PC-3 (cell line): ENCODE measurements around the gene UBXN1.

Experiments used
- CTCF ChIP-seq: fragments of 300-600 bp; sonication (generic); conservative IDR thresholded peaks from 2 replicates; pipeline ENCODE4 v1.5.1; 2017; ENCODE audit warnings: antibody characterized with exemption, low read depth, mild to moderate bottlenecking, low read length
- EZH2 ChIP-seq: fragments of 300-600 bp; sonication (generic); IDR thresholded peaks from one replicate; pipeline ENCODE4 v1.6.1; 2017; ENCODE audit warnings: antibody characterized with exemption, mild to moderate bottlenecking, low read length; ENCODE audit not compliant: unreplicated experiment
- EZH2phosphoT487 ChIP-seq: fragments of 300-600 bp; sonication (generic); IDR thresholded peaks from 2 replicates; pipeline ENCODE4 v1.6.1; 2018; ENCODE audit warnings: mild to moderate bottlenecking, antibody characterized with exemption, low read length, borderline replicate concordance

GRCh38 chr11:62656796-62657429 is 22.0 kb downstream of the UBXN1 start:
- TF ChIP-seq CTCF (no peak), EZH2 (no peak), EZH2phosphoT487 (no peak)
